Testis (tissue), 2 donors: ENCODE results near the gene NUP205.

Experiments
- CTCF ChIP-seq, 3 experiments: fragments of 450-650 bp in 2 of 3; fragments of 200-600 bp in 1 of 3; sonication (generic) in 1 of 3; IDR thresholded peaks; one replicate each; pipeline ENCODE4 v1.5.1; 2016 to 2019; ENCODE audit warnings: antibody characterized with exemption in 3 of 3, mild to moderate bottlenecking in 2 of 3, moderate library complexity in 1 of 3
- POLR2A ChIP-seq: fragments of 450-650 bp; IDR thresholded peaks from one replicate; pipeline ENCODE4 v1.6.1; 2017; ENCODE audit warnings: antibody characterized with exemption, mild to moderate bottlenecking, moderate library complexity

GRCh38 chr7:135684699-135685098 lies 127.0 kb downstream of the NUP205 start:
- TF ChIP-seq CTCF (IDR thresholded peaks at IDR 0.05) (no peak), POLR2A (no peak)
